Neuron (in vitro differentiated cells): ENCODE measurements around the gene KLB.

Source experiments
- H2AFZ ChIP-seq: one replicate; pipeline ENCODE4 v1.6.1; 2013; ENCODE audit warnings: low read depth, mild to moderate bottlenecking, inconsistent platforms, low read length, moderate library complexity
- H3K27me3 ChIP-seq: one replicate; pipeline ENCODE4 v1.6.1; 2013; ENCODE audit warnings: low read length; ENCODE audit not compliant: insufficient read depth
- H3K36me3 ChIP-seq: one replicate; pipeline ENCODE4 v1.6.1; 2013; ENCODE audit warnings: low read length; ENCODE audit not compliant: insufficient read depth
- H3K4me1 ChIP-seq: one replicate; pipeline ENCODE4 v1.6.1; 2013; ENCODE audit warnings: low read length; ENCODE audit not compliant: insufficient read depth
- H3K4me3 ChIP-seq: 2 replicates; pipeline ENCODE4 v1.5.1; 2013; ENCODE audit warnings: mild to moderate bottlenecking, low read length, moderate library complexity
- H3K9me3 ChIP-seq: one replicate; pipeline ENCODE4 v1.6.1; 2013; ENCODE audit warnings: low read length

Gene KLB

GRCh38 chr4:39486221-39486804 is 79.6 kb downstream of the KLB start:
- no peaks in the 10 kb centered on the region for H3K4me1 ChIP-seq
- H3K36me3 ChIP-seq: no peaks in the 10 kb centered on the region
- no peak overlapping the region for H2AFZ ChIP-seq
- H3K27me3 ChIP-seq: no peaks in the 10 kb centered on the region
- no peaks in the 10 kb centered on the region for H3K9me3 ChIP-seq
- no peak overlapping the region for H3K4me3 ChIP-seq

DNA sequence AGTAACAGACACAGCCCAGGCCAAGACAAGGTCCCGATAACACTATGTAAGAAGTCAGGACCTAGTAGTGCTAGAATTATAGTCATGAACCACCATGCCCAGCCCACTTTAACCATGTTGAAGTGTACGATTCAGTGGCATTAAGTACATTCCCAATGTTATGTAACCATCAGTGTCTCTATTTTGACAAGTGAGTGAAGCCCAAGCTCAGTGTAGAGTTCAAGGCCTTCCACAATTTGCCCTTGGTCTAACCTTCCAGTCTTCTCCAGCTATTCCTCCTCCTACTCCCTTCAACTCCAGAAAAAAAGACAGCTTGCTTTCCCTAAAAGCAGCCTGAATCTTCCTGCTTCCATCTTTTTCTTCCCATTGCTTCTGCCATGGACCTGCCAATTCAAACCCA is 83.6 kb downstream of the KLB start:
- Histone ChIP-seq H3K36me3 (no peaks in the 10 kb centered on the region), H3K4me1 (no peaks in the 10 kb centered on the region), H2AFZ (no peak overlapping the region), H3K27me3 (no peaks in the 10 kb centered on the region), H3K4me3 (no peak overlapping the region), H3K9me3 (no peaks in the 10 kb centered on the region)

DNA sequence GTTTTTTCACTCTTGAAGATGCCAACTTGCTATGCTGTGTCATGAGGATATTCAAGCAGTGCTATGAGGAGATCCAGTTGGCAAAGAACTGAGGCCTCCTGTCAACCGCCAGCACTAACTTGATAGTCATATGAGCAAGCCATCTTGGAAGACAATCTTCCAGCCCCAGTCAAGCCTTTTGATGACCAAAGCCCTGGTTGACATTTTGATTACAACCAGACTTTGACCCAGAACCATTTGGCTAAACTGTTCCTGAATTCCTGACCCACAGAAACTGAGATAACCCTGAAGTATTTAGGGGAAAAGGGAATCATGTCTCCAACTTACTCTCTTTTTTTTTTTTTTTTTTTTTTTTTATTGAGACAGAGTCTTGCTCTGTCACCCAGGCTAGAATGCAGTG is 87.6 kb downstream of the KLB start:
- Histone ChIP-seq H3K4me1 (no peaks in the 10 kb centered on the region), H3K4me3 (no peak overlapping the region), H2AFZ (no peak overlapping the region), H3K36me3 (peaks cover 14% of the 10 kb centered on the region), H3K9me3 (no peaks in the 10 kb centered on the region), H3K27me3 (no peaks in the 10 kb centered on the region)

- no peak overlapping the region for H2AFZ ChIP-seq
- no peaks in the 10 kb centered on the region for H3K9me3 ChIP-seq
- H3K4me3 ChIP-seq: no peak overlapping the region
- H3K27me3 ChIP-seq: no peaks in the 10 kb centered on the region
- H3K36me3 ChIP-seq: peaks cover 18% of the 10 kb centered on the region
- H3K4me1 ChIP-seq: no peaks in the 10 kb centered on the region
These were observed 88.9 kb downstream of the KLB start for GRCh38 chr4:39495446-39496213.

DNA sequence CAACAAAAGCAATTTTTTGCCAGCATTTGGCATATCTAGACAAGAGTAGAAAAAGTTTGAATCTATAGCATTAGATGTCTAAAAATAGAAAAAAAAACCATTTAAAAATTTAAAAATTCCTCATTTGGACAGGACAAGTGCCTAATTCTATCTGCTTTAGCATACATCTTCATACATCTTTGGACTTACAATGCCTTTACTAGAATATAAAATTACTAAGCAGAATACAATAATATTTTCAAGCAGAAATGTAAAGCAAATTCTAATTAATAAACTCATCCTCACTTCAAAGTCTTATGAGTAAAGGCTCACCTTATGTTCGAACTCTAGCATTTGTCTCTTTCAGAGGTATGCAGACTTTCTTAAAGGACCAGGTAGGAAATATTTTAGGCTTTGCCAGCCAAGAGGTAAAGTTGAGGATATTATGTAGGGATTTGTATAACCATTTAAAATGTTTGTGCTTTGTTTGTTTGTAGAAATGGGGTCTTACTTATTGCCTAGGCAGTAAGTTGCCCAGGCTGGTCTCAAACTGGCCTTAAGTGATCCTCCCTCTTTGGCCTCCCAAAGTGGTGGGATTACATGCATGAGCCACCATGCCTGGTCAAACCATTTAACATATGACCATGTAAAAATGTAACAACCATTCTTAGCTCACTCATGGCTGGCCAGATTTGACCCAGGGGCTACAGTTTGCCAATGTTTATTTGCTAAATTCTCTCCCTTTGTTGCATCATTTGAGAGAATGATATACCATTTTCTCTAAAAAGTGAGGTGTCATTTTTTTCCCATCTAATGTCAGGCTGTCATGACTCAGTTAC is 91.4 kb downstream of the KLB start:
- no peaks in the 10 kb centered on the region for H3K9me3 ChIP-seq
- no peaks in the 10 kb centered on the region for H3K4me1 ChIP-seq
- H2AFZ ChIP-seq: no peak overlapping the region
- H3K36me3 ChIP-seq: peaks cover 31% of the 10 kb centered on the region
- no peaks in the 10 kb centered on the region for H3K27me3 ChIP-seq
- no peak overlapping the region for H3K4me3 ChIP-seq

GRCh38 chr4:39498727-39499020 is 91.9 kb downstream of the KLB start:
- H3K36me3 ChIP-seq: peaks cover 36% of the 10 kb centered on the region
- no peak overlapping the region for H2AFZ ChIP-seq
- H3K9me3 ChIP-seq: no peaks in the 10 kb centered on the region
- no peak overlapping the region for H3K4me3 ChIP-seq
- H3K27me3 ChIP-seq: no peaks in the 10 kb centered on the region
- H3K4me1 ChIP-seq: no peaks in the 10 kb centered on the region
